GM21786 (cell line): Measurements from ENCODE around the gene ILF2.

Experiments used
- ATAC-seq: cut with Tn5 transposase; IDR thresholded peaks from one replicate; pipeline ENCODE4 v1.9.1; 2021; ENCODE audit not compliant: unreplicated experiment

ILF2 gene

GRCh38 chr1:153628638-153629342, 42.0 kb downstream of the ILF2 start:
- no peak for ATAC-seq

GRCh38 chr1:153627715-153628626, 42.8 kb downstream of the ILF2 start, which contains the start of gene S100A1:
S100A1 (plus strand) TSS chr1:153628434; CDS start chr1:153630522, 2,088 bp downstream.
- ATAC-seq = no peak

- ATAC-seq = no peak
Measured at GRCh38 chr1:153626904-153627714, 43.7 kb downstream of the ILF2 start, which contains the start of gene S100A13. S100A13 (minus strand) TSS chr1:153627505; CDS start chr1:153626472, 1,033 bp downstream.

- ATAC-seq = no peak
Measured at GRCh38 chr1:153626477-153626903, 44.3 kb downstream of the ILF2 start.

- ATAC-seq = no peak
Measured at GRCh38 chr1:153624965-153625611, 45.7 kb downstream of the ILF2 start.

- no peak for ATAC-seq
Measured at GRCh38 chr1:153623101-153623500, 47.7 kb downstream of the ILF2 start.

GRCh38 chr1:153619171-153619570, 51.6 kb downstream of the ILF2 start:
- no peak for ATAC-seq

- no peak for ATAC-seq
Measured at GRCh38 chr1:153617663-153618062, 53.1 kb downstream of the ILF2 start.

- no peak for ATAC-seq
Measured at GRCh38 chr1:153616917-153617311, 53.9 kb downstream of the ILF2 start.

GRCh38 chr1:153616144-153616916, 54.5 kb downstream of the ILF2 start, which contains the start of gene S100A14:
S100A14 (minus strand) TSS chr1:153616325; CDS start chr1:153615858, 467 bp downstream.
- no peak for ATAC-seq

GRCh38 chr1:153615406-153615805, 55.4 kb downstream of the ILF2 start:
- ATAC-seq = no peak

GRCh38 chr1:153614906-153615305, 55.9 kb downstream of the ILF2 start:
- no peak for ATAC-seq

- ATAC-seq = no peak
Measured at GRCh38 chr1:153614189-153614900, 56.4 kb downstream of the ILF2 start.

- no peak for ATAC-seq
Measured at GRCh38 chr1:153613406-153613805, 57.4 kb downstream of the ILF2 start.

GRCh38 chr1:153612755-153613331, 58.0 kb downstream of the ILF2 start, which contains the start of gene S100A16:
S100A16 (minus strand) TSS chr1:153613137; CDS start chr1:153608151, 4,986 bp downstream.
- ATAC-seq = no peak

- ATAC-seq = no peak
Measured at GRCh38 chr1:153612111-153612754, 58.6 kb downstream of the ILF2 start.
